Right renal cortex interstitium (tissue), 3 donors: ENCODE results near the gene KCND3. TPM values are rescaled to one million over a fixed set of nuclear protein-coding genes. Genes with fewer than 3 reads are reported as not detected.

Source experiments
- DNase-seq, 3 donors: peaks; one replicate each; pipeline ENCODE4 v3.0.0-alpha.2; 2013; ENCODE audit warnings: low read depth in 3 of 3, low spot score in 2 of 3
- polyA plus RNA-seq, 3 donors: library from polyadenylated mRNA; unstranded; fragments of 120-200 nt; gene quantifications; one replicate each; pipeline ENCODE4 v1.2.1, GENCODE V29; 2013; ENCODE audit not compliant: insufficient read length in 3 of 3

KCND3 gene
- polyA plus RNA-seq, 3 donors: 1.2 to 1.7 (median 1.3) TPM

DNA sequence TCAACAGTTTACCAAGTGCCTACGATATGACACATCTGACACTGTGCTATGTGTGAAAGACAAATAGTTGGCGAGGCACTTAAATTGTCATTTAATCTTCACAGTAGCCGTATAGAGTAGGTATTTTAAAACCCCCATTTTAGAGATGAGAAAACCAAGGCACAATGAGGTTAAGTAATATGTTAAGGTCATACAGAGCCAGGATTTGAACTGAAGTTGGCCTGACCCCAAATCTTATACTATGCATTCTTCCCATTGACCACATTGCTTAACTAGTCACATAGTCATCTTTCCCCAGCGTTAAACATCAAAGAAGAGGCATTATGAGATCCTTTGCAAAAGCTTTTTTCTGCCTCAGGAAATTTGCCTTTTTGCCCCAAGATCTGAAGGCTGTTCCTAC lies 254.1 kb downstream of the KCND3 start:
- DNase-seq: no peak

DNA sequence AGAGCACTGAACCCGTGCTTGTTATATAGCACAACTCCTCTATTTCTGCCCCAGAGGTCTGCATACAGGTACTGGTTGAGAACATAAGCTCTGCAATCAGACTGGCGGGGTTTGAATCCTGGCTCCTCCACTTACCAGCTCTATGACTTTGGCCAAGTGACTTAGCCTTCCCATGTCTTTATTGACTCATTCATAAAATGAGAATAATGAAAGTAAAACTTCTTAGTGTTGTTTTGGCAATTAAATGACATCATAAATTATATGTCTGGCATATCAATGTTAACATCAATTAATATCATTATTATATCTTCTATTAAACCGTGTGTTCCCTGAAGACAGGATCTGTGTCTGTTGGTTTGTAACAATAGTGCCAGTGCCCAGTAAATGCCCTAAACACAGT lies 254.6 kb downstream of the KCND3 start:
- no peak for DNase-seq

DNA sequence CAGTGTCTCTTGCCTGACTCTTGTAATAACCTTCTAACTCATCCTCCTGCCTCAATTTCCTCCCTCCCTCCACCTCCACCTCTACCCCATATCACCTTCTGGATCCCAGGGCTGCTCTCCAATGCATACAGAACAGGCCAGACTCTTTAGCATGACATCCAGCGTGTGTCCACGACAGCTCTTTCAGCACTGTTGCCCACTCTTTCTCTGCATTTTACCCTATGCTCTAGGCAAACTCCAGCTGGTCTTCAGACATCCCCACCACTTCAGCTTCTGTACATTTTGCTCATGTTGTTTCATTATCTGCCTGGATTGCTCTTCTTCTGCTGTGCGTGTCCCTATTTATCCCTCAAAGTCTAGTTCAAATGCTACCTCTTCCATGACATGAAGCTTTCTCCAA lies 255.0 kb downstream of the KCND3 start:
- DNase-seq: no peak

DNA sequence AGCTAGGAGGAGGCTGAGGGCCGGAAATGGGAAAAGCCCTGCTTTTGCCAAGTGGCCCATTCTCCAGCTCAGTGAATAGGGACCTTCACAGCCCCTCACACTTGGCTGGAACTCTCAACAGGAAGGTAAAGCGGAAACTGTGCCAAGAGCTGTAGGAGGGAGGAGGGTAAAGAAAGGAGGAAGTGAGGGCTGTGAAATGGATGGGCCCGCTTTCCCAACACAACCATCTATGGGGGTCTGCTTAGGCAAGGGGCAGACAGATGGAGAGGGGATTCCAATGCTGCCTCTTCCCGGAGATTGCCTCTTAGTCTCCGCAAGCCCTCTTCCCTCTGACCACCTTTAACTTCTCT lies 255.5 kb downstream of the KCND3 start:
- no peak for DNase-seq

DNA sequence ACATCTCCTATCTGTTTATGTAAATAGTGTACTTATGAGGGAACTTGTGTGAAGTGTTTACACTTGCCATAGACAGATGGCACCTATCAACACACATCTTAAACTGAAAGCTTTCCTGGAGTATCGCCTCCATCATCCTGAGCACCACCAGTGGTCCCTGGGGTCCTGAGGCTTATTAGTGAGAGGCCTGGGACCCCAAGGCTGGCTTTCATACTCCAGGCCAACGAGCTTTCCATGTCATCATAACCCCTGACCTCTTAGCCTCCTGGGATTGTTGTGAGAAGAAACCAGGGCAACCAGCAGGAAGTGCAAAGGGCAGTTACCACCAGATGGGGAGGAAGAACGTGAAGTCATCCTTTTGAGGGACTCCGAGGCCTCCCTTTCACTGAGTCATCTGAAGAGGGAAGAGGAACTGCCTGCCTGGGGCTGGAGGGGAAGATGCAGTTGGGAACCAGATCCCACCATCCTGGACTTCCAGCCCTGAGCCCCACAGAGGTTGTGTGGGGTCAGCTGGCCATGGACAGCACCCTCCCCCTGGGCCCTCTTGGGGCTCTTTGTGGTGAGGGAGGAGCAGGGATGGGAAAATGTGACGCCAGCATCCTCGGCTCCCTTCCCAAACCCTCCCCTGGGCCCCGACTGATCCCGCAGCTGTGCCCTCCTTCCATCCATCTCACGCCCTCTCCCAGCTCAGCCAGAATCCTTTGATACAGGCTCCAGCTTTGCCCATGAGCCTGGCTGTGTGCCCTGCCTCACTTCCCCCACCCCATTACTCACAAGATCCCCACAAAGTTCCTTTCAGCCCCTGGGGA lies 256.1 kb downstream of the KCND3 start:
- DNase-seq: no peak

DNA sequence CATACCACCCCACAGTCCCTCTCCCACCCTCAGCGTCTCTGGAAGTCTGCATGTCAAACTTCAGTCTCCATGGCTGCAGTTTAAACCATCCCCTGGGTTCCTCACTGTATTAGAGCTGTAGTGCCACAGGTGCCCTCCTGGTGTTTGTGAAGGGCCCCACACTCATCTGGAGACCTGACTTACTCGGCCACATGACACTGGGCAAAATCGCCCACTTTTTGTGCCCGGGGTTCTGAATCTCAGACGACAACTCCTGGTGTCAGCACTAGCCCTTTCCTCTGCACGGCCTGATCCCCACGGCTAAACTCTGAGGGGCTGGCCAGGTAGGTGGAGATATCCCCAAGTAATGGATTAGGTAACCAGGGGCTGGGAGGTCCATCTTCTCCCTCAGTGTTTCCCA lies 256.8 kb downstream of the KCND3 start:
- DNase-seq: no peak

DNA sequence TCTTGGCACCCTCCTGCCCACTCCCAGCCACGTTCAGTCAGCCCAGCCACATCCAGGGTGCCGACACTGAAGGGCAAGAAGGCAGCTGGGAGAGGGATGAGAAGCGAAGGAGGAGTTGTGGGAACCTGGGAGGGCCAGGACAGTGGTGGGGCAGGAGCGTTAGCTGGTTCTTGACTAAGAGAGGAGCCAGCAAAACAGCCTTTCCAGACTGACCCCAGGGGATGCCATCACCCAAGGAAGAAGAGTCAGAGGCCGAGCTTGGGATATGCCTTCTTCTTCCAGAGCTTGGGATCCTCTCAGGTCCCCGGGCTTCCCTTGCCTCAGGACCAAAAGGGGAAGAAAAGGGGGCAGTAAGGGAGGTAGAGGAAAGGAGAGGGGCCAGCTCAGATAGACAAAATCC lies 257.5 kb downstream of the KCND3 start:
- no peak for DNase-seq

DNA sequence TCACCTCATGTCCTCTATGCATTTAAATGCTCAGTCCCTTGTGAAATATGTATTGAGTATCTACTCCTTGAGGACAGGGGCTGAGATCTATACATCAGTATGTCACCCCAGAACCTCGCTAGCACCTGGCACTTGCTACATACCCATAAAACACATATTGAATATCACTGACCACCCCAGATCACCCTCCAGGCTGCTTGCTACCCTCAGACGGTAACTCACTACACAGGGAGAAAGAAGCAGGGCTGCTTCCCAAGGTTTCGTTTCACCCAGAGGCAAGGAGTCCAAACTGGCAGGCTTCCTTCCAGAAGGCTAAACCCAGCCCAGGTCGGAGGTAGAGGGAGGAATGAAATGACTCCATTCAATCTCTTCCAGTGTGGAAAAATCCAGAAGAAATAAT lies 258.8 kb downstream of the KCND3 start:
- no peak for DNase-seq

DNA sequence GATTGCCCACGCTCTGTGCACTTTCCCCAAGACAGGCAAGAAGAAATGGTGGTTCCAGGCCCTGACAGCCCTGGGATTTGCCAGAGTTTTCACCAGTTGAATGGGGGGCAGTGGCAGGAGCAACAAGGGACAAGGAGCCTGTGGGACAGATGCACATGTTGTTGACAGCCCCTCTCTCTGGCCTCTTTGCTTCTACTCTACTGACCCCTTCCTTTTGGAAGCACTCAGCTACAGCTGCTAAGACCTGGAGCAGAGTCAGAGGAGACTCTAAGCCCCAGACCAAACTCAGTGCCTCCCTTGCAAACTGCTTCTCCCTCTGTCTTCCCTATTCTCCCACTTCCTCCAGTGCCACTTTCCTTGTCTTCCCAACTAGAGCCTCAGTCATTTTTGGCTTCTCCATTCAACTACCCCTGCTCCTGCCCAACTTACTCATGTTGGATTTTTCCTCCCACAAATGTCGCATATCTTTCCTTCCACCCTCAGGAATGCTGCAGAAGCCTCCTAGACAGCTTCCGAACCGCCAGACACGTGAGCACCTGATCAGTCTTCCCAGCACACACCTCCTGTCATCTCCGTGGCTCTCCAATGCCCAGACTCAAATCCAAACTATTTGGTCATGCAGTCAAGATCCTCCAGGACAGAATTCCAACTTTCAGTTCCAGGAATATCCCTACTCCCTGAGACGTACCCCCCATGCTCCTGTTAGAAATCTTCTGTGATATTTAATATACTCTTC lies 259.4 kb downstream of the KCND3 start:
- no peak for DNase-seq

DNA sequence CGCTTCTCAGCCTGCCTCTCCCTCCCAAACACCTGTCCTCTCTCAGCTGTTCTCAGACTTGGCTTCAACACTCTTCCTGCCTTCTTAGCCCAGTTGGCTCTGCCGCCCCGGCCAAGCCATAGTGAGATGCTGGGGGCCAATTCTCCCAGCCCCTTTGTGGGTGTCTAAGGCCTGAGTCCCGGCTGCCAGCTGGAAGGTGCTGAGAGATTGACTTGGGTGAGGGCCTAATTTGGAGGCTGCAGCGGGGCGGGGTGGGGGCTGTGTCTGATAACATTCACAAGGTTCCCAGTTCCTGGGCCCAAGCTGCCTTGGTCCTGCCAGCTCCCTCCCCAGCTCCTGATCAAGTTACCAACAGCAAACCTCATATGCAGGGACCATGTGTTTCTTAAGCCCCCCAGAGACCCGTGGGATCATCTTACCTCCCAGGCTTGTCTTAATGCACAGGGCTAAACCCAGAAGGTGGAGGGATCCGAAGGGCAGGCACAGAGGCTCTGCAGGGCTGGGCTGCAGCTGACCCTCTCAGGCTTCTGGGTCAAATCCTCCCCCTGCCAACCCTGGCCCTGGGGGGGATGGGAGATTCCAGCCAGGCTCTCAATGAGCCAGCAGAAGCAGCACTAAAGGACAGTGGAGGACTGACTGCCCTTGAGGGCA lies 260.1 kb downstream of the KCND3 start:
- DNase-seq: no peak

DNA sequence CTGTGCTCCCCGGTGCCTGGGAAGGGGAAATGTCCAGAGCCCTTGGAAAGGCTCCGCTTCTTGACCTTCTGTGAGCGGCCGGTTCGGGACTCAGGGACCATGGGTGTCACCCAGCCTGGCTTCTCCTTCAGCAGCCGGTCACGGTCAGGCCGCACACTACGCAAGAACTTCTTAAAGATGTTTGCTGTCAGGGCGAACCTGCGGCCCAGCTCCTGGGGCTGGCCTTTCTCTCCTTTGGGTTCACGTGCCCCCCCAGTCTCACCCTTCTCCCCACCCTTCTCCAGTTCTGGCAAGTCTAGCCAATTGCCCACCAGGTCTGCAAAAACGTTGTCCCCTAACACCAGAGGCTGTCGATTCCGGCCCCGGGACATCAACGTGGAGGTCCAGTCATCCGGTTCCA lies 262.4 kb downstream of the KCND3 start:
- DNase-seq: no peak

DNA sequence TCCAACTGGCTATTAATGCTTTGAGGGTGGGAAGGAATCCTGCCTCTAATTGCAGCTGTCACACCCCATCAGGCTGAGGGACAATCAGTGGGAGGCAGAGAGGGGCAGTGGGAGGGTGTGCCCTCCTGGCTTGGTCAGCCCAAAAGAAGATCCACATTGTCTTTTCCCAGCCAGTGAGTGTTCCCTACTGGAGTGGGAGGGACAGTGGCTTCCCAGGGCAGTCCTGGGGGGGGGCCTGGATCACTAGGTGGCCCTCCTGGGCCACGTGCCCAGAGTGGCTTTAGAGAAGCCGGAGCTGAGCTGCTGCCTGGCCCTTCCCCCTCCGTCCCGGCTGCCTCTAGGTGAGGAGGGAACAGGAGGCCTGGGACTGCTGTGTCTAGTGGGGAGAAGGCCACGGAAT lies 264.3 kb downstream of the KCND3 start:
- no peak for DNase-seq

DNA sequence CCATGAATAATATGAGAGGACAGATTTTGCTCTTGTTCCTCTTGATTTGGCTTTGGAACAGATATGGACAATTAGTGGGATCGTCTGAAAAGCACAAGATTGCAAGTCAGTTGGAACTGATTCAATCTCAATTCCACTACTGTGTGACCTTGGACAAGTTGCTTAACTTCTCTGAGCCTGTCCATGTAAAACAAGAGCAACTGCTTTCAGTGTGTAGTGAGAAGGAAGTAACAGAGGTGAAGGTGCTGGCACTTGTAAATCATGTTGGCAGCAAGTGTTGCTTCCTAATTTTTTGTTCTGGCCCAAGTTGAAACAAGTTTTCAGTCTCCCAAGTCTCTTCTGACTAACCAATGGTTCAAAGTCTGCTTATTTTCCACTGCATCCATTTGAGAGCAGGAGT lies 265.6 kb downstream of the KCND3 start:
- DNase-seq: no peak

DNA sequence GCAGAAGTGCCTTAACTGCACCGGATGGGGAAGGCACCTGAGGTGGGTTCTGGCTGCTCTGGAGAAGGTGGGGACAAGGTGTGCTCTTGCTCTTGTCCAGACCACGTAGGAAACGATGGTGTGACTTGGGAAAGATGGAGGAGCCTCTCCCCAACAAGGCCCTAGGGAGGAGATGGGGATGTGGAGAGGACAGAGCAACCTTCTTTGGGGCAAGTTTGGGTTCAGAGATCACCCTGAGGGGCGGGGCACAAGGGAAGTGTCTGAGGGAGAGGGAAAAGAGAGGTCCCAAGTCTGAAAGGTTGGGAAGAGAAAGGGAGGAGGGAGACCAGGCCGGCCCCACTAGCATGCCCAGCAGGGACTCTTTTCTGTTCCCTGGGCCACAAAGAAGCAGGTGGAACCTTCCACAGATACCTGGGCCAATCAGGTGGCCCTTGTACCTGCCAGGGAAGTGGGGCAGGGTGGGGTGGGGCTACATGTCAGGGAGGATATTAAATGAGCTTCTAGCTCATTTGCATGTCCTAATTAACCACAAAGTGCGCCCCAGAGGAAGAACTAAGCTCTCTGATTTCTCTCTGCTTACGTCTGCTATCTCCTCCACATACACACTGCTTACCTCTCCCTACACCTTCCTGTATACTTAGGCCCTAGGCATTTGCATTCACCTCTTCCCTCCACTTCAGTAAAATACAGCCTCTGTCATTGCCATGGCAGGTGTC lies 266.2 kb downstream of the KCND3 start:
- DNase-seq: no peak

DNA sequence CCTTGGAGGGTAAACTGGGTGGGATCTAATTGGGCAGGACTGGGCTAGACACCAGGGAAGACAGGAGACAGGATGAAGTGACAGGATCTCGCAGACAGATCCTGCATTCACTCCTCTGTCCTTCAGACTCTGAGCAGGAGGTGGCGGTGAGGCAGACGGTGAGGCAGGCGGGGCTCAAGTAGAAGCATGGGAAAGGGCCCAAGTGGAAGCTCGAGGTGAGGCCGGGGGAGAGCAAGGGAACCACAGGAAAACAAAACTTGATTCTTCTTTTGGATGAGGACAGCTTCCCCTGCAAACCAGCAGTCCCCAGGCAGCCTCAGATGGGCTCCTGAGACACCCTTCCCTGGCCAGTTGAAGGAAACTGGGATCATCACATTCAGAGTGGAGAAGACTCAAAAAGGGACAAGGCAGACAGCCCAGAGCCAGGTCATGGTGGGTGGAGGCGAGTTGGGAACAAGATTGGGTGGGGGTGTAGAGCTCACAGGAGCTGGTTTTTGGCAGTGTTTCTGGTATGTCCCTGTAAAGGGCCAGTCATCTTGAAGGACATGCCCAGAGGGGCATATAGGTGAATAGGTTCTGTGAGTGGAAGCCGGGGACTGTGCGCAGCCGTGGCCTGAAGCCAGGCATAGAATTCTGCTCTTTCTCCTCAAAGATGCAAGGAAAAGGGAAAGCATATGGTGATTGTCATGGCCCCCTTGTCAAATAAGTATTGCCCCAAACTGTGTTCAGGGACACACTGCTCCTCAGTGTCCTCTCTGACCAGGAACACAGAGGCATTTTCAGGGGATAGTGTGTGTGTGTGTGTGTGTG lies 268.3 kb downstream of the KCND3 start:
- DNase-seq: no peak

Other genes starting within 250 kb of the KCND3 start
- gene DDX20, start 233.8 kb downstream of the KCND3 start, polyA plus RNA-seq: 10 to 100 TPM; 24.9 to 29.2 (median 28.8) TPM